HG02798 (cell line): ENCODE data around the gene HS6ST3.

Source experiments
- ATAC-seq: cut with Tn5 transposase; IDR thresholded peaks from one replicate; pipeline ENCODE4 v1.9.1; 2021; ENCODE audit warnings: mild to moderate bottlenecking; ENCODE audit not compliant: unreplicated experiment, poor library complexity

The HS6ST3 gene

DNA sequence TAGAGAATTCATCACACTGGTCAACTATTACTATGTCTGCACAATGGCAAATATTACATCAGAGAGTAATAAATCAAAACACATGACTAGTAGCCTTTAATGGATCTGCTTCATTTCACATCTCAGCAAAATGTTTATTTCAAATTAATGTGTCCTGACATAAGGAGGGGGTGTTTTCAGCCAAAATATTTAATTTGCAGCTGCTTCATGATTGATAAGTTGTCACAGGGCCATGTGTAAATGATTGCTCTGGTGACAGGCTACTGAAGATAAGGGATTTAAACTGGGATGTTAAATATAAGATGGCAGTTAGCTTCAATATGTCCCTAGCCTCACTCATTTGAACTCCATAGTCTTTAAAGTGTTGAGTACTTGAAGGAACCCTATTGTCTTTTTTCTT lies 601.1 kb downstream of the HS6ST3 start:
- ATAC-seq = no peak

DNA sequence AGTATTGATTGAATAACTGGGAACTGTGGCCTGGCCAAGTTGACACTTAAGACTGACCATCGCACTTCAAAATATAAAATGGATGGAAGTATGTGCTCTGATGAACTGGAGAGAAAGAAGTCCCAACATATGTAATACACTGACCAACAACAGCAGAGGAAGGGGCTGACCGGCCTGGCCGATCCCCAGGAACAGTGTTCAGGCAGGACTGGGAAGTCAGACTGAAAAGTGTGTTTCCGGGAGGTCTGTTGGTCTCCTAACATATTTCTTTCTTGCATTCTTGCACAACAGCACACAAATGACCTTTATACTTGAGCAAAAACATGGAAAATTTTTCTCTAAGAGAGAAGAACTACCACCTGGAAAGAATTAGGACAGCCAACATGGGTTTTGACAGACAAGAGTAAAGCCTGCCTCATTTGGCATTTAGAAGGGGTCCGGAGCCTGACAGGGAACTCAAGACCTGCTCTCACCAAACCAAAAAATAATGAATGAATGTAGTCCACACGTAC lies 606.5 kb downstream of the HS6ST3 start:
- ATAC-seq = no peak

DNA sequence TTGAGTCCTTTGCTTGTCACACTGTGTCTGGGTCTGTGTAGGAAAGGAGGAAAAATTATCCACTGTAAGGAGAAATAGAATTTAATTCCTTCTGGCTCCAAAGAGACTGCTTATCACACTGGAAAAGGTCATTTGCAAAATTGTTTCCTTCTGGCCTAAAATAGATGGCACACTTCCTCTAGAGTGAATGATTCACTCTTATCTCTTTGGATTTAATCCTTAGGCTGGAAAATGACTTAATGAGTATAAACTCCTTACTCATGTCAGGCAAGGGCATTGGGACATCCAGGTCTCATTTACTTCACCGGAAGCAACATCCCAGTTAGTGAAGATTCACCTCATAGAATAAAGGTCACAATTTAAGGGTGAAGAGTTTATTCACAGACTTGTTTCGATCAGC lies 610.8 kb downstream of the HS6ST3 start:
- ATAC-seq = no peak

DNA sequence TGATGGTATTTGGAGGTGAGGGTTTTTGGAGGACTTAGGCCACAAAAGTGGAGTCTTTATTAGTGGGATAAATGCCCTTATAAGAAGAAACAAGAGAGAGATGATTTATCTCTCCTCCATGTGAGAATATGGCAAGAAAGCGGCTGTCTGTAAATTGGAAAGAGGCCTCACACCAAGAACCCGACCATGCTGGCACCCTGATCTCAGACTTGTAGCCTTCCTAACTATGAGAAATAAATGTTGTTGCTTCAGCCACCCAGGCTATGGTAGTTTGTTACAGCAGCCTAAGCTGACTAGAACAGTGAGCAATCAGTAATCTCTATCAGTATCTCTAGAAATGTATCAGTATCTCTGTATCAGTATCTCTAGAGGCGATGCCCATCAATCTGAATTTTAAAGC lies 617.2 kb downstream of the HS6ST3 start:
- no peak for ATAC-seq

DNA sequence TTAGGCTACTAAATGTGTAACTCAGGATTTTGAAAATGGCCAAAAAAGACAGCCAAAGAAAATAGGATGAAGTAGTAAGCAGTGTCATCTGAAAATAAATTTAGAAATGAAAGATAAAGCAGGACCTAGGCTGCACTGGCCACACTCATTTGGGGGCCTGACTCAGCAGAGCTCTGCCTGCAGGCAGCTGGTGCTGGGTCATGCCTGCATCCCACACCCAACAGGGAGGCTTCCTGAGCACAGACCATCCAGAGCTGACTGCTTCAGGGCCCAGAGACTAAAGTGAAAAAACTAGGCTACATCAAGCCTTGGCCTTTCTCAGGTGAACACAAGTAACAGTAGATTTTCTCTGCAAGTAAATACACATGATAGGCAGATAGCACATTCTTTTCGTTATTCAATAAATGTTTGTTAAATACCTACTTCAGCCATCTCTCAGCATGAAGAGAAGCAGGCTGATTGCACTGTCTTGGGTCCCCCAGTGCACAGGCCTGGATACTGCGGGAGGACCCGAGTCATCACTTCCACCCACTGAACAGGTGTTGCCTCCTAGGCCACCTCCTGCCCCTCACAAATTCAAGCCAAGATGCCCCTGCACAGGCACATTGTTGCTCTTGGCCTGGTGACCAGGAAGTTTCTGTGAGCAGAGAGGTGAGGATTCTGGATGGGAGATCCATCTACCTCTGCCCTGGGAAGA lies 620.4 kb downstream of the HS6ST3 start:
- ATAC-seq = no peak

DNA sequence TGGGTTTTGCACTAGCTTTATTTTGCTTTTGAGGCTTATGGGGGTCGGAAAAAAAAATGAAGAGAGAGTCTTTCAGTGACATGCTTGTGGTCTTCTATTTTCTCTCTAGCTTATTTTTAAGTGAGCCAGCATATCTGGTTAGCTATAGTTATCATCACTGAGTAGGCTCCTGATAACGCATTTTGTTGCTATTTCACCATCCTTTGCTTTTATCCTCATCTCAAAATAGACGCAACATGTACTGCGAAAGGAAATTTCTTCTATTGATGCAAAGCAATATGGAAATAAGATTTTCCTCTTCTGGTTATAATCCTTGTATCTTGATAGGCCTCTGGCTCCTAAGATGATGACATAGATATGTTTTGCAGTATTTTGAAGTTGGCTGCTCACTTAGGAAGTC lies 630.5 kb downstream of the HS6ST3 start:
- no peak for ATAC-seq

DNA sequence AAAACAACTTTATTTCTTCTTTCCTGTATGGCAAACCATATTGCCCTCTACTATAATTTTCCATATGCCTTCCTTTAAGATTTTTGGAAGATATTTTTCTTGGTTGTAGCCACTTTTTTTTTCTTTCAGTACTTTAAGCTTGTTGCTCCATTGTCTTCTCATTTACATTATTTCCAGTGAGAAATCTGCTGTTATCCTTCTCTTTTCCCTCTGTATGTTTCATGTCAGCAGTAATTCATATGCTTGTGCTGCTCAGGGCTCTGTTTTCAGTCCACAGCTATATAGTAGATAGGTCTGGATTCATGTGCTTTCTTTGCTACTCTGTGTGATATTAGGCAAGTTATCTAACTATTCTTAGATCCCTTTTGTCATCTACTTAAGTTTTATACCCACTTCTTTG lies 636.7 kb downstream of the HS6ST3 start:
- no peak for ATAC-seq

DNA sequence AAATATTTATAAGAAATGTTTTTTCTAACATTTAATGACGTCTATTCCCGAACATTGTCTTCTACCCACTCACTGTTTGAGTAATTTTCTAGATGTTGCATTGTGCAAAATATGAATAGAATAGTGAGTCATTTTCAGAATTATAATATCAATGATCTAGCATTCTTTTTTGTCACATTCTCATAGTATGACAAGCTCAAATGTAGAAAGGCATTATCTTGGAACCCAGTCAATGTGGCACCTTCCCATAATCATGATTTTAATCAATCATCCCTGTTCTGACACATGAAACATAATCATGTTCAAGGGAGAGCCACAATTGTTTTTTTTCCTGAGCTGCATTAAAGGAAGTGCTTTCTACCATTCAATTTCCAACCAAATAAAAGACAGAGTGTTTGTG lies 638.6 kb downstream of the HS6ST3 start:
- ATAC-seq = no peak

DNA sequence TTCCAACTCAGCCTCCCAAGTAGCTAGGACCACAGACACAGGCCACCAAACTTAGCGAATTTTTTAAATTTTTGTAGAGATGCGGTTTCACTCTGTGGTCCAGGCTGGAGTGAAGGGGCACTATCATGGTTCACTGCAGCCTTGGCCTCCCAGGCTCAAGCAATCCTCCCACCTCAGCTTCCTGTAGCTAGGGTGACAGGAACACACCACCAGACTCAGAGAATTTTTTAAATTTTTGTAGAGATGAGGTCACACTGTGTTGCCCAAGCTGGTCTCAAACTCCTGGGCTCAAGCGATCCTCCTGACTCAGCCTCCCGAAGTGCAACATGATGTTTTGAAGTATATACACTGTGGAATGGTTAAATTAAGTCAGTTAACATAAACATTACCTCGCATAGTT lies 640.8 kb downstream of the HS6ST3 start:
- no peak for ATAC-seq

DNA sequence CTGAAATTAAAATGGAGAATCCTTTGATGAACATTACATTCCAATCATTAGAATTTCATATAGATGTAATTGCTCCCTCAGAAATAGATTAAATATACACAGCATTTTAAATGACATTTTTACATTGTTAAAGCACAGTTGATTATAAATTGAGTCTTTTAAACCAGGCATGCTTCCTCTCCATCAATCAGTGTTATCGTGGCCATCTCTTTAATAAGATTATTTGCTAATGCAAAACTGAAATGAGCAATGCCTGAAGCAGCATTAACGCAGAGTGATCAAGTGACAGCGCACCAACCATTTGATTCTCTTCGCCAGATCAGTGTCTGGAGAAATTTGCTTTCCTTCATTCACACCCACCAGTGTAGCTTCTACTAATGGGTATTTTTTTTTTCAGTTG lies 644.6 kb downstream of the HS6ST3 start:
- ATAC-seq = no peak

DNA sequence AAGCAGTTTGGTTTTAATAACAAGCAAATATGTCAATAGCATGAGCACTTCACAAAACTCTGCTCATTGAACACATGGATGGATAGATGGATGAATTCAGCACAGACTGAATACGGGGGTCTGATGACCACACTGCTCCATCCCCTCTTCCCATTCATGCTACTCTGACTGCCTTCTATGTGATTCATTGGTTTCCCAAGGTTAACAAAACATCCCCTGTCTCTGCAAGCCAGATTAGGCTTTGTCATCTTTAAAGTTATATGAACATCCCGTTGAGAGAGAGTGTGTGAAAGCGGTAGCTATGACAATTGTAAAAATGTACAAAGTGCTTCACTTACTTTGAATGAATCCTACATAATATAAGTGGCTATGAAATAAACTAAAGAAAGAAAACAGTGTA lies 651.9 kb downstream of the HS6ST3 start:
- no peak for ATAC-seq

DNA sequence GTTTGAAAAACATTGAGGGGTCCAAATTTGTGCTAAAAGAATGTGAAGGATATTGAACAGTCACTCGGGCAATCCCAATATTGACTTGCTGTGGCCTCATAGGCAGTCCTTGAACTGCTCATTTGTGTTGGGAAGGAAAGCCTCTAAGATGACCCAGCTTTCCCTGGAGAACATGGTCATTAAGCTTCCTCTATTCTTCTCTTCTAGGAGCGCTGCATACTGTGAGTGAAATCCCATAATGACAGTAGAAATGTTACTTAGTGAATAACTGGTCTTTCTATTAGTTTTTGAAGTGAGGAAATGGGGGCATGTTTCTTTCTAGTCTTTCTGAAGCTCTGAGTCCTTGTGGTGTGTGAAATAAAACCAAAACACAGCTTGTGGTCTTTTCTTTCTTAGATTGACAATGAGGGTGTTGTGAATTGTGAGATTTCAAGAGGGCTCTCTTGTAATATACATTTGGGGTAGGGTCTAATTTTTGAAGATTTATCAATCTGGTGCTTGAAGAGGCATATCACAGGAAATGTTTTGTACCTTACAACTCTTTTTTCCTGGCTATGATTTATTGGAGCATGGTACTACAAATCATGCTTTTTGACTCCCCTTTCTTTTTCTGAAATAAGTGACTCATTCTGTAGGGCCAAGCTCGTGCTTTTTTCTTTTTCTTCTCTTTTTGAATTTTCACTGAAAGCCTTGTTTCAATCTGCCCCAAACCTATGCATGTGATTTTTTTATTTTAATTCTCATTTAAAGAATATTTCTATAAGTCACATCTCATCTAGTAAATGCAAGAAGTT lies 653.6 kb downstream of the HS6ST3 start:
- no peak for ATAC-seq

DNA sequence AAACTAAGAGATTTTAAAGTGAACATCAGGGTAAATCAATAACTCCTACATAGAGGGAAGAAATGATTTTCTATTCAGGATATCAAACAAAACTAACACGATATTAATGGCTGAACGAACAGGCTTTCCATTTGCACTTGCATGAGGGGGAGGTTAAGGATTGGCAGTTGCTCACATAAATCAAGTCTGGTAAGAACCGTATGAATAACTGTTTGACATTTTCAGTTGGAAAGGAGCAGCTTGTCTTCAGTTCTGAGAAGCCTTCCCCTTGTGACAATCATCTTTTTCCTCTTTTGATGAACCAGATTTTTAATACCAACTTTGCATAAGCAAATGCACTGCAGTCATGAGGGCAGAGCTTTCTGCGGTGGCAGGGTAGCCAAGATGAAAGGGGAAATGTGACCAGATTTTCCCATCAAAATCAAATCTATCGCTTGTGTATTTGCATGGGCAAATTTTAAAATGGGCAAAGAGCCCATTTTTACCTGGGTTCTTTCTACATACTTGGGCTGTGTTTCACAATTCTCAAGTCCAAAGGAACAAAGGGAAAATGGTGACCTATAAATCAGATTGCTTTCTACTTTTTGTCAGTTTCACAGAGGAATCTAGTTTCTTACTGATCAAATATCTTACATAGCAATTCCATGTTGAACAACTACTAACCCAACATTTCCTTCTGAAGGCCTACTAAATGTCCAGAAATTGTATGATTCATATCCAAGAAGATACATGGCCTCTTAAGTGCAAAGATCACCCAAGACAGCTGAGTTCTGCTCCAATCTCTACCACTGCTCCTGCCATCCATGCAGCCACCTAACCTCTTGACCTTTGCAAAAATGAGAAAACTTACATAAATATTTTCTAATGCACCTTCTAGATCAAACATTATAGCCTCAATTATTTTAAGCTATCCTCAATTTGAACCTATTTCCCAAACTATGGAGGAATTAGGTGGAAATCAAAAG lies 654.7 kb downstream of the HS6ST3 start:
- no peak for ATAC-seq

DNA sequence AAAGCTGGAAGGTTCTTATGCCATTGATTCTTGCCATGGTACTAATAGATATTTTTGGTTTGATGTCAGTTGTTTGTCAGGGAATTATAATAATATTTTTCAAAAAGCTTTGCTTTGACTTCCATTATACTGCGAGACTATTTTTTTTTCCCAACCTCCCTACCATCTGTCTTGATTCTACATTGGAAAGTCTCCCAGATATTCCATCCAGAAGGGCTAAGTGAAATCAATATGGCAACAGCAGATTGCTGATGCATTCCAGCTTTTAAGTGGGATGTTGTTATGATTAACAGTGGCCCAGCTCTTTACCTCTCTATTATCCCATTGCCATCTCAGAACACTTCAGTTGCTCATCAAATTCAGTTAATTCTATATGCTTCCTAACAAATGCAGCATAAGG lies 657.0 kb downstream of the HS6ST3 start:
- ATAC-seq = no peak

DNA sequence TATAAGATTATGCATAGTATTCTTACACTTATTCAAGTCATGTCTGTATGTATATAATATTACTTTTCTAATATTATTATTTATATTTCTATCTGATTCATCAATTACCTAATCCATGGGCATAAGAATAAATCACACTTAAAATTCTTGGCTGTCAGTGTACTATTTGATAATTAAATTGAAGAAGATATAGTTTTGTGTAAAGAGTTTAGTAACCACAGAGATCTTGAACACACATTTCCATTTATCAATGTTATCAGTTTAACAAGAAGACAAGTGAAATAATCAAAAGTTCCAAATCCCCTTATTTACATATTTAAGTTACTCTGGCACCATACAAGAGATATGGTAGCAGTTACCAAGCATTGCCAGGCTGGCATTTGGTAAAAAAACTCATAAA lies 659.9 kb downstream of the HS6ST3 start:
- no peak for ATAC-seq

DNA sequence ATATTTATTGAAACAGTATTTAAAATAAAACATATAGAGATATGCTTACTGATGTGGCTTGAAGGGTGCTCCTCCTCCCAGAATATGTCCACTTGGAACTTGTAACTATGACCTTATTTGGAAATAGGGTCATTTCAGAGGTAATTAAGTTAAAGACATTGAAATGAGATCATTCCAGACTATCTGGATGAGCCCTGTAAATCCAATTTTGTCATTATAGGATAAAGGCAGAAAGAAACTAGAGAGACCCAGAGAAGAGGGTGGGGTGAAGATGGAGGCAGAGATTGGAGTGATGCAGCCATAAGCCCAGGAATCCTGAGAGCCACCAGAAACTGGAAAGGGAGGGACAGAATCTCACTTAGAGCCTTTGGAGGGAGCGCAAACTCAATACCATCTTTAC lies 661.2 kb downstream of the HS6ST3 start:
- ATAC-seq = no peak

DNA sequence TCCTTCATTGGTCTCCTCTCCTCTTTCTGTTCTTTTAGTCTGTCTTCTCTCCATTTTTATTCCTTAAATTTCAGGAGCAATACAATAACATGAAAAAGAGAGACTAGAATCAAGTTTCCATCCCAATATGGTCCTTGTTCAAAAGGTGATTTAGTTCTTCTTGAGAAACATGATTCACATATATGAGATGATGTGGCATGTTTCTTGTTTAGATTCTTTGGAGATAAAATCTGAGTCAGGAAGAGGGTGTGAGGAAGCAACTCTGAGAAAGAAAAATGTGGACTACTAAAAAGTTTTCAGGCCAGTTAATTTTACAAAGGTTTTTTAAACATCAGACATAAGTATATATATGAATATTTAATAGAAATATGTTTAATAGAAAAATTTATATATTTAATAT lies 673.0 kb downstream of the HS6ST3 start:
- no peak for ATAC-seq

DNA sequence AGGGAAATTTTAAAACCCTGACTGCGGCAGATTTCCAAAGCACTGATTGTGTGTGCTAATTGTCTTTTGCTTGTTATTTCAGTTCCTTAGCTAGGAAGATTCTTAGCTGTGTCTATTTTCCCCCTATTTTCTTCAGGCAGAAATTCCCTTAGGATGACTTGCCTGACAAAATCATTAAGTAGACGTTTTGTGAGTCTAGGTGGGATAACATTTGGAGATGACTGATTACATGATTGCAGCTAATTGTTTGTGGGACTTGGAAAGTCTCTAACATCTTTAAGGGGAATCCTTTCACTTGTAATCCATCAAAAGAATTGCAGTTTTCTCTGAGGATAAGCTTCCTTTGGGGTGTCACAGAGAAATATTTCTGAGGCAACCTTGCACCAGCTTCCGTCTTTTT lies 676.4 kb downstream of the HS6ST3 start:
- no peak for ATAC-seq

DNA sequence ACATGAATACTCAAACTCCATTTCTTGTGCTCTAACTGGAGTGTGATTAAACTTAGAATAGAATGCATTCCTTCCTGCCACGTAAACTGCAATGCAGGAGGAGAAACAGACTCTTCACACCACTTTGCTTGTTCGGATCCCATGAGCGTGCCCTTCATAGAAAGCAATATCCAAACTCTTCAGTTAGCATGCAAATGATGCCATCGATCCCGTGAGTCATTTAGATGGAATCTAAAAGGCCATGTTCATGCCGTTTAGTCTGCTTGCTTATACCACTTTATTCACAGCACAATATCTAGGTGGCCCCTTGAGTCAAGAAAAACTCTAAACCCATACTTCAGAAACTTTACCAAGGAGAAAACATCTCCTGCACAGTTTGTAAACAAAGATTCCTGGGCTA lies 678.6 kb downstream of the HS6ST3 start:
- no peak for ATAC-seq

DNA sequence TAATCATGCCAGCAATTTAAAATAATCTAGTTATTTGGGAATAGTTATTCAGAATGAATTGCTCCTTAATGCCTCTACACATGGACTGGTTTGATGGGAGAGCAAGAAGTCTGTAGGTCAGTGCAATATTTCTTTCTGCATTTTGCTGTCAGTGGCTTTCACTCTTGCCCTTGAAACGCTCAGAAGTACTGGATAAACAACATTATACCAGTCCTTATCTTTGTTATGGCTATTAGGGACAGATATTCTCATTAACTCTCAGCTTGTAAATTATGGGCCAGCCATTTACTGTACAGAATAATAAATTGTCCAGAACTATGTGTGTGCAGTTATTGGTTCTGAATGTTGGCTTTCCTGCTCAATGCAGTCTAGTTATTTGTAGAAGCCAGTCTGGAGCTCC lies 680.0 kb downstream of the HS6ST3 start:
- no peak for ATAC-seq
